Astrocyte (in vitro differentiated cells and primary cell): ENCODE results near the gene PPIL6. TPM values are rescaled to one million over a fixed set of nuclear protein-coding genes. Genes with fewer than 3 reads are reported as not detected.

Experiments
- DNase-seq: peaks from one replicate; pipeline ENCODE4 v3.0.0-alpha.2; 2010; ENCODE audit warnings: low read depth
- FAIRE-seq: peaks from 2 replicates; lab custom pipeline; 2011; peaks lifted over from hg19 to GRCh38; lab: Jason Lieb, UNC
- H2AFZ ChIP-seq: 2 replicates; pipeline ENCODE4 v1.6.0; 2012; ENCODE audit warnings: low read depth, low read length, inconsistent platforms
- H3K27ac ChIP-seq: 2 replicates; pipeline ENCODE4 v1.5.1; 2011; ENCODE audit warnings: low read depth, low read length, inconsistent platforms
- H3K27me3 ChIP-seq: 2 replicates; pipeline ENCODE4 v1.6.0; 2011; ENCODE audit warnings: low read length, inconsistent platforms; ENCODE audit not compliant: insufficient read depth
- H3K36me3 ChIP-seq: 2 replicates; pipeline ENCODE4 v1.5.1; 2011; ENCODE audit warnings: low read length, inconsistent platforms; ENCODE audit not compliant: insufficient read depth
- H3K4me1 ChIP-seq: 2 replicates; pipeline ENCODE4 v1.5.1; 2011; ENCODE audit warnings: low read length, inconsistent platforms; ENCODE audit not compliant: insufficient read depth
- H3K4me2 ChIP-seq: 2 replicates; pipeline ENCODE4 v1.6.0; 2012; ENCODE audit warnings: low read length, inconsistent platforms
- H3K4me3 ChIP-seq: 2 replicates; pipeline ENCODE4 v1.5.1; 2011; ENCODE audit warnings: low read depth, mild to moderate bottlenecking, low read length, inconsistent platforms; ENCODE audit not compliant: insufficient read depth
- H3K79me2 ChIP-seq: 2 replicates; pipeline ENCODE4 v1.6.0; 2012; ENCODE audit warnings: mild to moderate bottlenecking, low read length, inconsistent platforms; ENCODE audit not compliant: insufficient read depth
- H3K9ac ChIP-seq: 2 replicates; pipeline ENCODE4 v1.6.0; 2012; ENCODE audit warnings: mild to moderate bottlenecking, low read length, inconsistent platforms
- H3K9me3 ChIP-seq: 2 replicates; pipeline ENCODE4 v1.5.1; 2012; ENCODE audit warnings: low read depth, mild to moderate bottlenecking, low read length, inconsistent platforms; ENCODE audit not compliant: insufficient read depth
- H4K20me1 ChIP-seq: 2 replicates; pipeline ENCODE4 v1.6.0; 2012; ENCODE audit warnings: low read length, inconsistent platforms; ENCODE audit not compliant: insufficient read depth
- H3K27ac Mint-ChIP-seq: one replicate; pipeline ENCODE4 v1.8.0; 2021; ENCODE audit warnings: mild to moderate bottlenecking, mixed read lengths; ENCODE audit not compliant: unreplicated experiment
- H3K27me3 Mint-ChIP-seq: one replicate; pipeline ENCODE4 v1.8.0; 2021; ENCODE audit warnings: low read depth, mixed read lengths; ENCODE audit not compliant: unreplicated experiment
- H3K36me3 Mint-ChIP-seq: one replicate; pipeline ENCODE4 v1.8.0; 2021; ENCODE audit warnings: low read depth, mixed read lengths; ENCODE audit not compliant: unreplicated experiment
- H3K4me1 Mint-ChIP-seq: one replicate; pipeline ENCODE4 v1.8.0; 2021; ENCODE audit warnings: low read depth, mixed read lengths; ENCODE audit not compliant: unreplicated experiment
- H3K4me3 Mint-ChIP-seq: one replicate; pipeline ENCODE4 v1.8.0; 2021; ENCODE audit warnings: mild to moderate bottlenecking, moderate library complexity, mixed read lengths; ENCODE audit not compliant: unreplicated experiment
- H3K9me3 Mint-ChIP-seq: one replicate; pipeline ENCODE4 v1.8.0; 2021; ENCODE audit warnings: mild to moderate bottlenecking, mixed read lengths; ENCODE audit not compliant: unreplicated experiment
- EZH2 ChIP-seq: IDR thresholded peaks from 2 replicates; pipeline ENCODE4 v1.6.1; 2012; ENCODE audit warnings: mild to moderate bottlenecking, low read length, inconsistent platforms; ENCODE audit not compliant: insufficient read depth
- total RNA-seq: library from RNA; stranded (reverse); gene quantifications from 2 replicates; pipeline ENCODE4 v1.2.1, GENCODE V29; 2021
- TF ChIP-seq, protein P1 (sequence below): IDR thresholded peaks from 2 replicates; pipeline ENCODE4 v1.5.1; 2011; ENCODE audit warnings: low read depth, mild to moderate bottlenecking, inconsistent platforms, low read length, moderate library complexity; ENCODE audit not compliant: insufficient read depth

The PPIL6 gene
- total RNA-seq, 1 donor from 2014 or later: 1.7 TPM

DNA sequence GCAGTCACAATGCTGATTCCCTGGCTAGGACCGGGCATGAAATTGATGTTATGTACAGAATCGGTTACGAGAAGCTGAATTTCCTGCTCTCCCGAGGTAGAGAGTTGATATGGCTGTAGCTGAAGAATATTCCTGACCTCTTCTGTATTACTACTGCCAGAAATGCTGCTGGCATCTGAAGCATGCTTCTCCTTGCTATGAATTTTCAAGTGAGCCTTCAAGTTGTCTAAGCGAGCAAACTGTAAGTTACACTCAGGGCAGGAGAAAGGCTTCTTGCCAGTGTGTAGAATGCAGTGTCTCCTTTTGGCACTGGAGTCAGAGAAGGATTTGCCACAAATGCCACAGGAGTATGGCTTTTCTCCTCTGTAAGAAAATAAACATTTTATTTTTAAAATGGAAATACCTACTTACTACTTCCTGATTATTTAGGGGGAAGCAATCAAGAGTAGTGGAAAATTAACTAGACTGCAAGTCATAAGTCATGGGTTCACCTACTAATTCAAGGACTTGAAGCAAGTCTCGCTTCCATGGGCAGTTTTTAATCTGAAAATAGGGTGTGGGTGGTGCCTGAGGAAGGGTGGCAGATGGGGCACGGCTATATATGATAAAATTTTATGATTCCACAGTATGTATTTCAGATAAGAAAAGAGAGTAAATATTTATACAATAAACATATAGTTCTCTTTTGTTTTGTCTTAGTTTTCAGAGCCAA, 25.9 kb upstream of the PPIL6 start:
- Mint-ChIP-seq H3K36me3 (peaks cover 18% of the 10 kb centered on the region), H3K4me3 (no peak overlapping the region), H3K27ac (no peak overlapping the region), H3K9me3 (no peaks in the 10 kb centered on the region), H3K27me3 (no peaks in the 10 kb centered on the region), H3K4me1 (no peaks in the 10 kb centered on the region)
- Histone ChIP-seq H3K4me3 (no peak overlapping the region), H3K9me3 (no peaks in the 10 kb centered on the region), H3K27ac (no peak overlapping the region), H3K79me2 (no peaks in the 10 kb centered on the region), H3K4me1 (peaks cover 3% of the 10 kb centered on the region), H4K20me1 (peaks cover 16% of the 10 kb centered on the region), H3K4me2 (no peak overlapping the region), H3K9ac (no peak overlapping the region), H3K36me3 (peaks cover 27% of the 10 kb centered on the region), H2AFZ (no peak overlapping the region), H3K27me3 (no peaks in the 10 kb centered on the region)
- TF ChIP-seq, protein P1, sequence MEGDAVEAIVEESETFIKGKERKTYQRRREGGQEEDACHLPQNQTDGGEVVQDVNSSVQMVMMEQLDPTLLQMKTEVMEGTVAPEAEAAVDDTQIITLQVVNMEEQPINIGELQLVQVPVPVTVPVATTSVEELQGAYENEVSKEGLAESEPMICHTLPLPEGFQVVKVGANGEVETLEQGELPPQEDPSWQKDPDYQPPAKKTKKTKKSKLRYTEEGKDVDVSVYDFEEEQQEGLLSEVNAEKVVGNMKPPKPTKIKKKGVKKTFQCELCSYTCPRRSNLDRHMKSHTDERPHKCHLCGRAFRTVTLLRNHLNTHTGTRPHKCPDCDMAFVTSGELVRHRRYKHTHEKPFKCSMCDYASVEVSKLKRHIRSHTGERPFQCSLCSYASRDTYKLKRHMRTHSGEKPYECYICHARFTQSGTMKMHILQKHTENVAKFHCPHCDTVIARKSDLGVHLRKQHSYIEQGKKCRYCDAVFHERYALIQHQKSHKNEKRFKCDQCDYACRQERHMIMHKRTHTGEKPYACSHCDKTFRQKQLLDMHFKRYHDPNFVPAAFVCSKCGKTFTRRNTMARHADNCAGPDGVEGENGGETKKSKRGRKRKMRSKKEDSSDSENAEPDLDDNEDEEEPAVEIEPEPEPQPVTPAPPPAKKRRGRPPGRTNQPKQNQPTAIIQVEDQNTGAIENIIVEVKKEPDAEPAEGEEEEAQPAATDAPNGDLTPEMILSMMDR: no peak
- no peak for TF ChIP-seq EZH2
- DNase-seq: no peak
- no peak for FAIRE-seq

DNA sequence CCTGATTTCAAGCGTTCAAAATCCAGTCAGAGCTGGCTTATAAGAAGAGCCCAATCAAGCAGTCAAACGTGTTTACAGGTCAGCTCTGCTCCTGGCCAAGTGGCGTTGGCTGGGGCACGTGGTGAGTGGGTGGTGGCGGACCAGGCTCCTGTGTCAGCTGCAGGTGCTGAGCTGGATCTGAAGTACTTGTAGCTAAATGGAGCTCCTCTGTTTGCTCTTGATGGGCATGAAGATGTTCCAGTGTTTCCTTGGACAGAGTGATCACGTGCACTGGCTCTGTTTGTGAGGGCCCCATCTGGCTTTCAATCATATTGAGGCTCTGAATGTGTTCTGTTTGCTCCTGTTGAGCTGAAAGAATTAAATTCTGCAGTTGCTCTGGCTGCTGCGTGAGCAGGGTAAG, 25.3 kb upstream of the PPIL6 start:
- Histone ChIP-seq H3K36me3 (peaks cover 23% of the 10 kb centered on the region), H3K27me3 (no peaks in the 10 kb centered on the region), H3K79me2 (no peaks in the 10 kb centered on the region), H2AFZ (no peak overlapping the region), H3K4me1 (peaks cover 3% of the 10 kb centered on the region), H3K9me3 (no peaks in the 10 kb centered on the region), H4K20me1 (peaks cover 16% of the 10 kb centered on the region), H3K27ac (no peak overlapping the region), H3K4me2 (no peak overlapping the region), H3K4me3 (no peak overlapping the region), H3K9ac (no peak overlapping the region)
- TF ChIP-seq, protein P1: no peak
- no peak for TF ChIP-seq EZH2
- DNase-seq (no peak), FAIRE-seq (no peak)
- no peaks in the 10 kb centered on the region for H3K27me3 Mint-ChIP-seq
- no peaks in the 10 kb centered on the region for H3K9me3 Mint-ChIP-seq
- H3K27ac Mint-ChIP-seq: no peak overlapping the region
- no peaks in the 10 kb centered on the region for H3K4me1 Mint-ChIP-seq
- peaks cover 18% of the 10 kb centered on the region for H3K36me3 Mint-ChIP-seq
- no peak overlapping the region for H3K4me3 Mint-ChIP-seq
